ENCODE data around the gene LDLR. TPM values are rescaled to one million over a fixed set of nuclear protein-coding genes. Genes with fewer than 3 reads are reported as not detected.

LDLR gene
- 100 to 1,000 TPM; 179 to 194 TPM for total RNA-seq

GRCh38 chr19:11089254-11090013 lies at the start of gene LDLR:
Gene LDLR, plus strand, starts transcription at chr19:11089463. Its CDS starts 86 bp downstream, at chr19:11089549.
- H3K4me3 Mint-ChIP-seq, result peak within 1 kb of the TSS; percentile 91
- peaks cover 28 to 31% of the 10 kb centered on the region in 2 donors for H3K4me1 Mint-ChIP-seq (ENCODE audit: low read depth in 2 of 2)
- H3K27me3 Mint-ChIP-seq, result no peaks in the 10 kb centered on the region
- peak within 1 kb of the TSS; percentile 96 to 98 for H3K27ac Mint-ChIP-seq
- H3K9me3 Mint-ChIP-seq, result no peaks in the 10 kb centered on the region
- ATAC-seq (peak; percentile 66 to 78), DNase-seq (ENCODE audit: low spot score) (peak; percentile 91)
- H3K36me3 Mint-ChIP-seq, result no peaks in the 10 kb centered on the region

- DNase-seq (ENCODE audit: low spot score), result no peak
- Mint-ChIP-seq H3K4me1 (ENCODE audit: low read depth in 2 of 2) (no peaks in the 10 kb centered on the region), H3K9me3 (no peaks in the 10 kb centered on the region), H3K27me3 (no peaks in the 10 kb centered on the region), H3K36me3 (peaks cover 16% of the 10 kb centered on the region), H3K27ac (no peak overlapping the region), H3K4me3 (no peak overlapping the region)
- ATAC-seq, result no peak
These were observed 48.1 kb upstream of the LDLR start for GRCh38 chr19:11041194-11041593.

GRCh38 chr19:11041966-11042627 lies 47.2 kb upstream of the LDLR start:
- Mint-ChIP-seq H3K27ac (peak overlapping the region in 1 of 2 donors; percentile 29), H3K9me3 (no peaks in the 10 kb centered on the region), H3K36me3 (peaks cover 16% of the 10 kb centered on the region), H3K4me3 (no peak overlapping the region), H3K27me3 (no peaks in the 10 kb centered on the region), H3K4me1 (ENCODE audit: low read depth in 2 of 2) (no peaks in the 10 kb centered on the region)
- ATAC-seq (no peak), DNase-seq (ENCODE audit: low spot score) (no peak)

- ATAC-seq (no peak), DNase-seq (ENCODE audit: low spot score) (no peak)
- Mint-ChIP-seq H3K36me3 (peaks cover 10% of the 10 kb centered on the region), H3K27me3 (no peaks in the 10 kb centered on the region), H3K4me1 (ENCODE audit: low read depth in 2 of 2) (peaks cover 11 to 12% of the 10 kb centered on the region in 2 donors), H3K9me3 (no peaks in the 10 kb centered on the region), H3K27ac (no peak overlapping the region), H3K4me3 (no peak overlapping the region)
These were observed 44.8 kb upstream of the LDLR start for GRCh38 chr19:11044431-11044830.

GRCh38 chr19:11045536-11045935 lies 43.7 kb upstream of the LDLR start:
- no peak overlapping the region for H3K4me3 Mint-ChIP-seq
- no peaks in the 10 kb centered on the region for H3K27me3 Mint-ChIP-seq
- H3K4me1 Mint-ChIP-seq (ENCODE audit: low read depth in 2 of 2), result peaks cover 12 to 13% of the 10 kb centered on the region in 2 donors
- no peak for DNase-seq (ENCODE audit: low spot score)
- H3K9me3 Mint-ChIP-seq, result no peaks in the 10 kb centered on the region
- peaks cover 10% of the 10 kb centered on the region for H3K36me3 Mint-ChIP-seq
- H3K27ac Mint-ChIP-seq, result no peak overlapping the region
- ATAC-seq, result no peak

GRCh38 chr19:11046605-11047354 lies 42.5 kb upstream of the LDLR start:
- Mint-ChIP-seq H3K27ac (no peak overlapping the region), H3K4me1 (ENCODE audit: low read depth in 2 of 2) (peaks cover 12 to 13% of the 10 kb centered on the region in 2 donors), H3K4me3 (no peak overlapping the region), H3K9me3 (no peaks in the 10 kb centered on the region), H3K36me3 (peaks cover 11% of the 10 kb centered on the region), H3K27me3 (no peaks in the 10 kb centered on the region)
- DNase-seq (ENCODE audit: low spot score) (no peak), ATAC-seq (no peak)

GRCh38 chr19:11047866-11048265 lies 41.4 kb upstream of the LDLR start:
- H3K27ac Mint-ChIP-seq, result no peak overlapping the region

GRCh38 chr19:11050323-11051114 lies 38.7 kb upstream of the LDLR start:
- Mint-ChIP-seq H3K27ac (no peak overlapping the region), H3K4me1 (ENCODE audit: low read depth in 2 of 2) (peaks cover 12 to 13% of the 10 kb centered on the region in 2 donors), H3K4me3 (no peak overlapping the region), H3K27me3 (no peaks in the 10 kb centered on the region), H3K36me3 (peaks cover 5% of the 10 kb centered on the region), H3K9me3 (no peaks in the 10 kb centered on the region)
- ATAC-seq (peak in 1 of 2 donors; percentile 37), DNase-seq (ENCODE audit: low spot score) (no peak)

More at GRCh38 chr19:11047866-11048265, 41.4 kb upstream of the LDLR start:
- DNase-seq (ENCODE audit: low spot score) (no peak), ATAC-seq (no peak)
- H3K27me3 Mint-ChIP-seq, result no peaks in the 10 kb centered on the region
- H3K36me3 Mint-ChIP-seq, result peaks cover 15% of the 10 kb centered on the region
- no peak overlapping the region for H3K4me3 Mint-ChIP-seq
- H3K4me1 Mint-ChIP-seq (ENCODE audit: low read depth in 2 of 2), result peaks cover 12 to 13% of the 10 kb centered on the region in 2 donors
- H3K9me3 Mint-ChIP-seq, result no peaks in the 10 kb centered on the region

- H3K36me3 Mint-ChIP-seq, result peaks cover 5% of the 10 kb centered on the region
- H3K27me3 Mint-ChIP-seq, result no peaks in the 10 kb centered on the region
- peaks cover 6 to 8% of the 10 kb centered on the region in 2 donors for H3K4me1 Mint-ChIP-seq (ENCODE audit: low read depth in 2 of 2)
- no peak overlapping the region for H3K4me3 Mint-ChIP-seq
- H3K27ac Mint-ChIP-seq, result no peak overlapping the region
- H3K9me3 Mint-ChIP-seq, result no peaks in the 10 kb centered on the region
- ATAC-seq (no peak), DNase-seq (ENCODE audit: low spot score) (no peak)
These were observed 35.5 kb upstream of the LDLR start for GRCh38 chr19:11053817-11054195.

- ATAC-seq (no peak), DNase-seq (ENCODE audit: low spot score) (no peak)
- no peak overlapping the region for H3K4me3 Mint-ChIP-seq
- H3K27me3 Mint-ChIP-seq, result no peaks in the 10 kb centered on the region
- H3K4me1 Mint-ChIP-seq (ENCODE audit: low read depth in 2 of 2), result peaks cover 3 to 4% of the 10 kb centered on the region in 2 donors
- H3K27ac Mint-ChIP-seq, result no peak overlapping the region
- no peaks in the 10 kb centered on the region for H3K9me3 Mint-ChIP-seq
- H3K36me3 Mint-ChIP-seq, result peaks cover 5% of the 10 kb centered on the region
These were observed 35.1 kb upstream of the LDLR start for GRCh38 chr19:11054200-11054599.

- peaks cover 5% of the 10 kb centered on the region for H3K36me3 Mint-ChIP-seq
- H3K27me3 Mint-ChIP-seq, result no peaks in the 10 kb centered on the region
- ATAC-seq (no peak), DNase-seq (ENCODE audit: low spot score) (no peak)
- H3K4me1 Mint-ChIP-seq (ENCODE audit: low read depth in 2 of 2), result no peaks in the 10 kb centered on the region
- H3K9me3 Mint-ChIP-seq, result no peaks in the 10 kb centered on the region
- no peak overlapping the region for H3K27ac Mint-ChIP-seq
- no peak overlapping the region for H3K4me3 Mint-ChIP-seq
These were observed 34.6 kb upstream of the LDLR start for GRCh38 chr19:11054628-11055027.

GRCh38 chr19:11058246-11059030 lies 30.8 kb upstream of the LDLR start:
- Mint-ChIP-seq H3K27ac (no peak overlapping the region), H3K9me3 (no peaks in the 10 kb centered on the region), H3K4me3 (no peak overlapping the region), H3K27me3 (no peaks in the 10 kb centered on the region), H3K36me3 (no peaks in the 10 kb centered on the region), H3K4me1 (ENCODE audit: low read depth in 2 of 2) (no peaks in the 10 kb centered on the region)
- ATAC-seq (no peak), DNase-seq (ENCODE audit: low spot score) (no peak)
